RWPE2 (cell line): ENCODE results near the gene NEXMIF.
"Not testable (repeated sequence)": the region's sequence is repeated elsewhere in the genome, so short reads cannot be mapped to it uniquely, and the experiment has no call there.

Source experiments
- ATAC-seq: fragments of 200-7000 bp; cut with Tn5 transposase; 3 replicates; pipeline ENCODE4 v1.9.1; 2021; ENCODE audit warnings: low read depth
- DNase-seq: peaks from one replicate; pipeline ENCODE4 v3.0.0-alpha.2; 2020; ENCODE audit warnings: low spot score
- H3K27ac ChIP-seq: fragments of 450-650 bp; 2 replicates; pipeline ENCODE4 v1.5.1; 2017; ENCODE audit warnings: mild to moderate bottlenecking; ENCODE audit not compliant: poor library complexity, severe bottlenecking
- H3K27me3 ChIP-seq: fragments of 250-450 bp; sonication (Bioruptor Pico); 2 replicates; pipeline ENCODE4 v1.5.1; 2021; ENCODE audit warnings: mild to moderate bottlenecking, moderate library complexity; ENCODE audit not compliant: insufficient read depth, poor library complexity, severe bottlenecking
- H3K36me3 ChIP-seq: fragments of 250-450 bp; sonication (Bioruptor Pico); 2 replicates; pipeline ENCODE4 v1.5.1; 2020; ENCODE audit warnings: low read depth, mild to moderate bottlenecking, moderate library complexity
- H3K4me1 ChIP-seq: fragments of 250-450 bp; sonication (Bioruptor Pico); 2 replicates; pipeline ENCODE4 v1.5.1; 2021; ENCODE audit warnings: mild to moderate bottlenecking, moderate library complexity; ENCODE audit not compliant: insufficient read depth, poor library complexity, severe bottlenecking
- H3K4me3 ChIP-seq: fragments of 250-450 bp; sonication (Bioruptor Pico); 2 replicates; pipeline ENCODE4 v1.5.1; 2021; ENCODE audit warnings: mild to moderate bottlenecking, moderate library complexity; ENCODE audit not compliant: severe bottlenecking
- H3K9me3 ChIP-seq: fragments of 250-450 bp; sonication (Bioruptor Pico); 2 replicates; pipeline ENCODE4 v1.5.1; 2021; ENCODE audit warnings: mild to moderate bottlenecking, moderate library complexity; ENCODE audit not compliant: severe bottlenecking
- CTCF ChIP-seq: fragments of 450-650 bp; IDR thresholded peaks from one replicate; pipeline ENCODE4 v1.5.1; 2017; ENCODE audit warnings: mild to moderate bottlenecking, moderate library complexity; ENCODE audit not compliant: poor library complexity, severe bottlenecking

The NEXMIF gene

GRCh38 chrX:74865725-74866124 lies 59.5 kb downstream of the NEXMIF start:
- no peaks in the 10 kb centered on the region for H3K9me3 ChIP-seq
- H3K27ac ChIP-seq = no peak overlapping the region
- H3K4me3 ChIP-seq = no peak overlapping the region
- no peaks in the 10 kb centered on the region for H3K4me1 ChIP-seq
- H3K27me3 ChIP-seq = no peaks in the 10 kb centered on the region
- TF ChIP-seq CTCF = no peak
- DNase-seq (no peak), ATAC-seq (no peak)
- no peaks in the 10 kb centered on the region for H3K36me3 ChIP-seq

GRCh38 chrX:74853255-74853654 lies 72.0 kb downstream of the NEXMIF start:
- Histone ChIP-seq H3K4me1 (no peaks in the 10 kb centered on the region), H3K27ac (no peak overlapping the region), H3K9me3 (no peaks in the 10 kb centered on the region), H3K4me3 (no peak overlapping the region), H3K36me3 (no peaks in the 10 kb centered on the region), H3K27me3 (no peaks in the 10 kb centered on the region)
- no peak for DNase-seq
- ATAC-seq = no peak
- TF ChIP-seq CTCF = no peak

GRCh38 chrX:74835566-74835965 lies 89.7 kb downstream of the NEXMIF start:
- H3K4me1 ChIP-seq = no peaks in the 10 kb centered on the region
- no peaks in the 10 kb centered on the region for H3K9me3 ChIP-seq
- no peak overlapping the region for H3K27ac ChIP-seq
- no peaks in the 10 kb centered on the region for H3K36me3 ChIP-seq
- H3K27me3 ChIP-seq = no peaks in the 10 kb centered on the region
- no peak for DNase-seq
- ATAC-seq = no peak
- no peak overlapping the region for H3K4me3 ChIP-seq
- TF ChIP-seq CTCF = no peak

GRCh38 chrX:74819797-74820196 lies 105.5 kb downstream of the NEXMIF start:
- H3K4me3 ChIP-seq, H3K36me3 ChIP-seq, H3K27me3 ChIP-seq, H3K4me1 ChIP-seq, H3K27ac ChIP-seq, DNase-seq, H3K9me3 ChIP-seq, ATAC-seq: not testable (repeated sequence)

GRCh38 chrX:74814681-74815080 lies 110.6 kb downstream of the NEXMIF start:
- TF ChIP-seq CTCF = no peak
- DNase-seq (no peak), ATAC-seq (no peak)
- no peaks in the 10 kb centered on the region for H3K27me3 ChIP-seq
- H3K4me3 ChIP-seq = no peak overlapping the region
- no peaks in the 10 kb centered on the region for H3K9me3 ChIP-seq
- no peaks in the 10 kb centered on the region for H3K4me1 ChIP-seq
- no peak overlapping the region for H3K27ac ChIP-seq
- H3K36me3 ChIP-seq = no peaks in the 10 kb centered on the region

- DNase-seq (no peak), ATAC-seq (no peak)
- TF ChIP-seq CTCF = no peak
- H3K4me1 ChIP-seq = no peaks in the 10 kb centered on the region
- H3K27ac ChIP-seq = no peak overlapping the region
- H3K4me3 ChIP-seq = no peak overlapping the region
- H3K9me3 ChIP-seq = no peaks in the 10 kb centered on the region
- no peaks in the 10 kb centered on the region for H3K27me3 ChIP-seq
- H3K36me3 ChIP-seq = no peaks in the 10 kb centered on the region
These were observed 120.7 kb downstream of the NEXMIF start for GRCh38 chrX:74804574-74804973.
